Umbilical cord (tissue), 2 donors: ENCODE results near the gene SLC25A41. TPM values are rescaled to one million over a fixed set of nuclear protein-coding genes. Genes with fewer than 3 reads are reported as not detected.
A peak's percentile ranks its signal among the peaks of the same experiment; 100 is the strongest.

ENCODE experiments used
- DNase-seq: peaks from one replicate; pipeline ENCODE4 v3.0.0-alpha.2; 2015; ENCODE audit warnings: low spot score
- total RNA-seq: library from RNA; depleted of rRNA; stranded (reverse); fragments of >200 nt; gene quantifications from one replicate; pipeline ENCODE4 v1.2.3, GENCODE V29; 2014; ENCODE audit warnings: low replicate concordance; ENCODE audit not compliant: insufficient read depth

SLC25A41 gene
- total RNA-seq: not detected

DNA sequence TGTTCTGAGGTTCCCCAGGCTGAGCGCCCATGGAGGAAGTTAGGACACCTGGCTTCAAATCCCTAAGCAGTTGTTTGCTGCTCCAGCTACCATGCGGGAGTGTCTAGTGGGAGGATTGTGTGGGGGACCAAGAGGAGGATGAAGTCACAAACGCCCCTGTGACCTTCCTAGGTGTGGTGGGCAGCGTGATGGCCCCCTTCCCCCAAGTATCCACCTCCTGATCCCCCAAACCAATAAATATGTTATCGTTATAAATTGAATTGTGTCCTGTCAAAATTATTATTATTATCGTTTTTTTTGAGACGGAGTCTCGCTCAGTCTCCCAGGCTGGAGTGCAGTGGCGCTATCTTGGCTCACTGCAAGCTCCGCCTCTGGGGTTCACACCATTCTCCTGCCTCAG lies at the start of gene SLC25A41:
Gene SLC25A41 (minus strand): TSS at position 101 of the 400 bp plus-strand sequence. CDS start 70 bp downstream, at position 31.
- DNase-seq: no peak

DNA sequence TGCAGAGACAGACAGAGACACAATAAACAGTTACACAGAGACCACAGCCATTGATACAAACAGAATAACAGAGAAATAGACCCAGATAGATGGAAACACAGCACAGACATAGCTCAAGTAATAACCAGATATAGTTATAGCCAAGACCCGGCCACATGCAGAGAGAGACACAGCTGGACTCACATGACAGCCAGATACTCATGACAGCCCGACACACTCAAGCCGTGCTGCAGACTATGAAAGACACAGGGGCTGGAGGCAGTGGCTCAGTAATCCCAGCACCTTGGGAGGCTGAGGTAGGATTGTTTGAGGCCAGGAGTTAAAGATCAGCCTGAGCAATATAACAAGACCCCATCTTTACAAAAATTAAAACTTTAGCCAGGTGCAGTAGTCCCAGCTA lies 49.7 kb upstream of the SLC25A41 start:
- no peak for DNase-seq

DNA sequence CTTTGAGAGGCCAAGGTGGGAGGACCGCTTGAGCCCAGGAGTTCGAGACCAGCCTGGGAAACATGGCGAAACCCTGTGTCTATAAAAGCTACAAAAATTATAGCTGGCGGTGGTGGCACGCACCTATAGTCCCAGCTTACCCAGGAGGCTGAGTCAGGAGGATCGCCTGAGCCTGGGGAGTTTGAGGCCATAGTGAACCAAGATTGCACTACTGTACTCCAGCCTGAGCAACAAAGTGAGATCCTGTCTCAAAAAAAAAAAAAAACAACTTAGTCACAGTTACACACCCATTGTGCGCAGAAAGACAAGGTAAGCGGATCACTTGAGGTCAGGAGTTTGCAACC lies 48.8 kb upstream of the SLC25A41 start:
- DNase-seq: no peak

DNA sequence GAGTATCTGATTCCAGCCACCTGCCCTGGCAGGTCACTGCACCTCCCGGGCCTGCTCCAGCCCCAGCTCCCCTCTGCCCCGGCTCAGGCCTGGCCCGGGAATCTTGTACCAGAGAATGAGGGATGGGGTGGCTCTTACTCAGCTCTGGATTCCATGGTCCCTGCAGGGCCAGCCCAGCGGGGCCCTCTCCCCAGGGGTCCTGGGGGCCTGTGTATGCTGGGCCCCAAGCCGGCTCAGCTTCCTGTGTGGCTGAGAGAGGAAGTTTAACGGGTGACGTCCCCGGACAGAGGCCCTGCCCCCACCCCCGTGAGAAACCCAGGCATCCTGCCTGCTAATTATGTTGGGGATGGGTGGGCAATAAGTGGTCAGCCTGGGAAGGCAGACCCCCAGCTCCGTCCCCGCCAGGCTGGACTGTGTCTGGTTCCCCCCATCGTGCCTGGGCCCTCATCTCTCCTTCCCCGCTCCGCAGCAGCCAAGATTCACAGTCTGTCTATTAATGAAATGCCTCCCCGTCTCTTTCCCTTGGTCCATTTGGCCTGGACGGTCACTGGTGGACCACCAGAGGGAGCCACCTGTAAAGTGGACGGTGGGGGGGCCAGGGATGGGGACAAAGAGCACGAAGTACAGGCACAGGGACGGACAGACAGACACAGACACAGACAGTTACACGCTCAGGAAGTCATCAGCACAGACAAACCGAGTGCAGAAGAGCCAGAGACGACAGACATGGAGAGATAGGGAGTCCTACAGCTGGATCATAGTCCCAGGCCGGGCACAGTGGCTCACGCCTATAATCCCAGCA lies 48.2 kb upstream of the SLC25A41 start, which contains the start of gene DENND1C:
Gene DENND1C (minus strand): TSS at position 247 of the 802 bp plus-strand sequence. CDS start 92 bp downstream, at position 155.
- DNase-seq: no peak

DNA sequence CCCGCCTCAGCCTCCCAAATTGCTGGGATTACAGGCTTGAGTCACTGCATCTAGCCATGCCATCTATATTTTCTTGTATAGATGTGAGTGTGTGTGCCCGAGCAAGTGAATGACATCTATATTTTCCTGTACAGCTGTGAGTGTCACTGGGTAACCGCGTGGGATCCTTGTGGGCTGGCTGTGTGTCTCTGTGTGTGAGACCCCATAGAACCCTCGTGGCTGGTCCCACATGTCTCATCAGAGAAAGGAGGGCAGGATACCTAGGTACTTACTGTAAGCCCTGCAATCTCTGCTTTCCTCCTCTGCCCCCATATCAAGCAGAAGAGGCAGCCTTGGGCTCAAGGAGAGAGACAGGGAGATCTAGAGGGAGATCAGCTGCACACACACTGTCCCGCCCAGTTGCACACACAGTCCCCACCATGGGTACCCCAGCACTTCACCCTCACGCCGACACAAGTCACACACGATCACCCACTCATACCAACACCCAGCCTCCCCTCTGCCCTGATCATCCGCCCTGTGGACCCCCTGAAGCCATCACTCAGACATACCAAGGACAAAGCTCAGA lies 47.4 kb upstream of the SLC25A41 start:
- DNase-seq: no peak

DNA sequence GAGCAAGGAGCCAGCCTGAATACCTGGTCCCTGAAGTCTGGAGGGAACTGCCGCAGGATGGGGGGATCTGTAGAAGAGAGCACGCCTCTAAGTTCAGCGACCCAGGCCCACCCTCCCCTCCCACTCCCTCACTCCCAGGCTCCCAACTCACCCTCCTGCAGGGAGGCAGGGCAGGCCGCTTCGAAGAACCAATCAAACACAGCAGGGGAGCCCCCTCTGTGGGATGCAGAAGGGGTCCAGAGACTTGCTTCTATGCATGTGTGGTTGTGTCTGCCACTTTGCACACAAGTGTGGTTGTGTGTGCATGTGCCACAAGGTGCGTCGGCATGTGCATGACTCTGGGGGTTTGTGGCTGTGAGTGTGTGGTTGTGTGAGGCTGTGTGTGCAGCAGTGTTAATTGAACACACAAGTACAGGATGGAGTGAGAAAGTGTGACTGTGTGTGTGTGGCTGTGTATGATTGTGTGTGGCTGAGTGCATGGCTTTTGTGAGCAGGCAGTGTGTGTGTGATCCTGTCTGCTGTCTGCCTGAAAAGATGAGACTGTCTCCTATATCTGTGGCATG lies 46.4 kb upstream of the SLC25A41 start:
- DNase-seq: no peak

DNA sequence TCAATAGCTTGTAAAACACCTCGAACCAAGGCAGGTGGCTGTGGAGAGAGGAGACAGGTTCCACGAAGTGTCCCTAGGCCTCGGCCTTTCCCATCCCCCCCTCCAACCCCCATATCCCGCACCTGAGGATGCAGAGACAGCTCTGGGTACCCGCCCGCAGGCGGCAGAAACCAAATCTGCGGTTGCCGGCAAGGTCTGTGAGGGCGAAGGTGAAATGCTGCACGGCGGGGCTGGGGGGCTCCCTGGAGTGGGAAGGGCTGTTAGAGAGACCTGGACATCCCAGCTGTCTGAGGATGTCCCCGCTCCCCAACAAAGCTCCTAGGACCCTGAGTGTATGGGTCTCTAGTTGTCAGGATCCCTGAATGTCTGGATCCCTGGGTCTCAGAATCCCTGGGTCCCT lies 45.3 kb upstream of the SLC25A41 start:
- no peak for DNase-seq

DNA sequence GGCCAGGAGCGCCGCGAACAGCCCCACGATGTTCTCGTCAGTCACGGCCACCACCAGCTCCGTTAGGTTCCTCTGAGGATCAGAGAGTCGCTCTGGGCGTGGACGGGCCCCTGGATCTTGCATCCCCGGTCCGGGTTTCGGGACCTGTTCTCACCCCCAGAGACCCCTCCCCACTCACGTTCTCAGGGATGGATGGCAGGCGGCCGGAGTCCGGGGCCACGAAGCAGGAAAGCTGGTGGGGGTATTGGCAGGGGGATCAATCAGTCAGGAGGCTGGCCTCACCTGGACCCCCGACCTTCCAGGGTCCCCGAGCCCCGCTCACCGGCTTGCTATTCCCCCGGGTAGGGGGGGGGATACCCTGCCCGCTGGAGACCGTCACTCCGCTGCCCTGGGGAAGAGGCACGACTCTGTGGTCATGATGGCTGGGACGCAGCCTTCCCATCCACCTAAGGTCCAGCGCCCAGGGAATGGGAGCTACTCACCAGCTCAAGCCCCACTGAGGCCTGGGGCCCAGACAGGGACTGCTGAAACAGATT lies 43.4 kb upstream of the SLC25A41 start:
- no peak for DNase-seq

DNA sequence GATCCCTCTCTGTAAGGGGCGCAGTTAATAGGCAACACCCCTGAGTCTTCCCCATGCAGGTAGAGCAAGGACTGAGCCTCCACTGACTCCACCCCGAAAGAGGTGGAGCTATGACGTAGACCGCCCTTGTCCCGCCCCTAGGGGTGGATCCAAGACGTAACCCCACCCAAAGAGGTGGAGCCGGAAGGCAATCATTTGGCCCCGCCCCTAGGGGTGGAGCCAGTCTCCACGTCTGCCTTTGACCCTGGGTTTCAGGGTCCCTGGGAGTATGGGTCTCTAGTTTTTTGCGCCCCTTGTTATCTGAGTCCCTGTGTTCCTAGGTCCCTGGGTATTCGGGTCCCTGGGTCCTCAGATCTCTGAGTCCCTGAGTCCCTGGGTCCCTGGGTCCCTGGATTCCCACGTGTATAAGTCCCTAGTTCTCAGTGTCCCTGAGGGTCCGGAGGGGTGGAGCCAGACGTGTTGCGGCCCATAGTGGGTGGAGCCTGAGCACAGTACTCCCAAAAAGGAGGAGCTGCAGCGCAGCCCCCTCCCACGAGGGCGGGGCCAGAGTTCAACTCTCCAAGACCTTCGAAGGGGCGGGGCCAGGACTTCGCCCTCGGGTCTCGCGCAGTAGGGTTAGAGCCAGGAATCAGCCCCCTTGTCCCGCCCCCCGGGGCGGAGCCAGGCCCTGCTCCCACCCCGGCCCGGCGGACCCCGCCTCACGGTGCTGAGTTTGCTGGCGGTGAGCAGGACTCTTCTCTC lies 42.8 kb upstream of the SLC25A41 start:
- DNase-seq: no peak

DNA sequence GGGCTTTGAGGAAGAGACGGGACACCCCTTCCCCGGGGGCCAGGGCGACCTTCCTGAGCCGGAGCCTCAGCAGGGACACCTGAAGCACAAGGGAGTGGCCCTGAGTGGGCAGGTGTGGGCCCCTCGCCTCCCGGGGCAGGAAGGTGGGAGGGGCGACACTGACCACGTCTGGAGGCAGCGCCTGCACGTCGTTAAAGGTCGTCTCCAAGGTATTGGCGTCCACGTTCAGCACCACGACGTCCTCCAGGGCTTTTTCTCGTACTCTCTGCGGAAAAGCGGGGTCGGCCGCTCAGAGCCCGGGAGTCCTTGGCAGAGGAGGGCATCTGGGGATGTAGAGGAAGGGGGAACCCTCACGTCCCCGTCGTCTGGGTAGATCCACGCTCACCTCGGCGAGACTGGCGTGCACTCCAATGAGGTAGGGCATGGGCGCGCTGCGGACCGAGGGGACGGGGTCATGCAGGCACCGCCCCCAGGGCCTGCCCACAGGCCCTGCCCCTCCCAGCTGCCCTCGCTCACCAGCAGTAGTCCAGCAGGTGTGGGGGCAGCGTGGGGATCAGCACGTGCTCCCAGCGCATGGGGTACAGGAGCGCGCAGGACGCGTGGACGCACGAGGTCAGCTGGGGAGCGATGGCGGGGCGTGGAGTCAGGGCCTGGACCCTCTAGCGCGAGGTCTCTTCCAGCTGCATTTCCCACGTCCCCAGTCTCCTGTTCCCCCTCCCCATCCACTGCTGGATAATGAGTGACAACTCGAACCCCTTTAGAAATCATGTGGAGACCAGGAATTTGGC lies 42.0 kb upstream of the SLC25A41 start:
- DNase-seq: no peak

DNA sequence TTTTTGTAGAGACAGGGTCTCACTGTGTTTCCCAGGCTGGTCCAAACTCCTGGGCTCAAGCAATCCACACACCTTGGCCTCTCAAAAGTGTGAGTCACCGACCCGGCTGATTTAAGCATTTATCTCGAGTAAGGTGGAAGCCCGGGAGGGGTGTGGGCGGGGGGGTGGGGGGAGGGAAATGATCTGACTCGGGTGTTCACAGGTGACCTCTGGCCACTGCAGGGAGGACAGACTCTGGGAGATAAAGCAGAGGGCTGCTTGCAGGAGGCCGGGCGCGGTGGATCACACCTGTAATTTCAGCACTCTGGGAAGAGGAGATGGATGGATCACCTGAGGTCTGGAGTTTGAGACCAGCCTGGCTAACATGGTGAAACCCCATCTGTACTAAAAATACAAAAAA lies 40.1 kb upstream of the SLC25A41 start:
- DNase-seq: no peak

DNA sequence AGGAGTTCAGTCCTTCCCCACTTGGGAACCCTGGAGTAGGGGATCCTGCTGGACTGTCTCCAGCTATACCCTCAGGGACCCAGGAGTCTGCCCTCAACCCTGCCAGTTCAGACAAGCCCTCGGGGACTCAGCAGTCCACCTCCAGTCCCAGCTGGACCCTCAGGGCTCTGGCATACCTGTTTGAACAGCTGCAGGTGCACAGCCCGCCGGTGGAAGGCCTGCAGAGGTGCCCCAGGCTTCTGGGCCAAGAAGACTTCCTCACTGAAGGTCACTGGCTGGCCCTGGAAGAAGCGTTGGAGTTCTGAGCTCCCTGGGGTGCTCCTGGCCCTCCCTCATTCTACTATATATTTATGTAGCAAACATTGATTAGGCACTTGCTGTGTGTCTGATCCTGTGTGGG lies 39.1 kb upstream of the SLC25A41 start:
- no peak for DNase-seq

DNA sequence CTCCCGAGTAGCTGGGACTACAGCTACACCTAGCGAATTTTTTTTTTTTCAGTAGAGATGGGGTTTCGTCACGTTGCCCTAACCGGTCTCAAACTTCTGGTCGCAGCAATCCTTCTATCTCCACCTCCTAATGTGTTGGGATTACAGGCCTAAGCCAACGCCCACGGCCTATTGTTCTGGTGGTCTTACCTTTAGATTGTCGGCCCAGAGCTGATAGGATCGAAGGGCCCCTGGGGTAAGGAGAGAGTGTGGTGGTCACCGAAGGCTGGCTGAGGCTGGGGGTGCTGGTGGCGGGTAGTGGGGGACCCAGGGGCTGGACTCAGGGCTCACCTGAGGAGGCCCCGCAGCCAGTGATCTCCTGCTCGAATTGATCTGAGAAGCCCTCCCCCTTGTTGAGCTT lies 37.5 kb upstream of the SLC25A41 start:
- DNase-seq: no peak

DNA sequence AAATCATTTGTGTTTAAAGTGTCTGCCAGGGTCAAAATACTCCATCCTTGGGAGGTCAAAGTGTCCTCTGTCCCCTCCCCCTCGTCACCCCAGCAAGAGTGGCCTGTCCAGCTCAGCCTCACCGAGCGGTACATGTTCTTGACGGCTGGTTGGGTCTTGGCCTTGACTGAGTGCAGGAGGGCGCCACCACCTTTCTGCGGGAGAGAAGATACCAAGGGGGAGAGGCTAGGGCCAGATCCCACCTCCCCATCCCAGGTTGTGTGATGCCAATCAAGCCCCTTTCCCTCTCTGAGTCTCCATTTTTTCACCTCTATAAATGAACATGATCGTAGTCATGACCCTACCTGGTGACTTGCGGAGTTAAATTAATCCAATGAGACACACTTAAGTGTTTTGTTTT lies 36.6 kb upstream of the SLC25A41 start:
- DNase-seq: no peak

DNA sequence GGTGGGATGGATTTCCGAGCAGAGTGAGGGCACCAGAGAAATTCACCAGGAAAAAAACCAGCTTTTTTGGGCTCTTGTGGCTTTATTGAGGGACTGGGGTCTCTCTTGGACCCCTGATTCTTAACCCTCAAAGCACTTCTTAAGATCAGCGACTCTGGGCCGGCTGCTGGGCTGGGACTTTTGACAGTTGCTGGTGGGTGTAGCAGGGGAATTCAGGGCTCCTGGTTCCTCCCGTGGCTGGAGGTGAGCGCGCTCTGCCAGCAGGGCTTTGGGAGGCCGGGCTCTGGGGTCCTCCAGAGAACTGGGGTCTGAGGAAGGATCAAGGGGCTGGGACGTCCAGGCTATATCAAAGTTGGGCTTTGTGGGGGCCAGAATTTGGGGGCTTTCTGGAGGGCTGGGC lies 33.8 kb upstream of the SLC25A41 start:
- no peak for DNase-seq

DNA sequence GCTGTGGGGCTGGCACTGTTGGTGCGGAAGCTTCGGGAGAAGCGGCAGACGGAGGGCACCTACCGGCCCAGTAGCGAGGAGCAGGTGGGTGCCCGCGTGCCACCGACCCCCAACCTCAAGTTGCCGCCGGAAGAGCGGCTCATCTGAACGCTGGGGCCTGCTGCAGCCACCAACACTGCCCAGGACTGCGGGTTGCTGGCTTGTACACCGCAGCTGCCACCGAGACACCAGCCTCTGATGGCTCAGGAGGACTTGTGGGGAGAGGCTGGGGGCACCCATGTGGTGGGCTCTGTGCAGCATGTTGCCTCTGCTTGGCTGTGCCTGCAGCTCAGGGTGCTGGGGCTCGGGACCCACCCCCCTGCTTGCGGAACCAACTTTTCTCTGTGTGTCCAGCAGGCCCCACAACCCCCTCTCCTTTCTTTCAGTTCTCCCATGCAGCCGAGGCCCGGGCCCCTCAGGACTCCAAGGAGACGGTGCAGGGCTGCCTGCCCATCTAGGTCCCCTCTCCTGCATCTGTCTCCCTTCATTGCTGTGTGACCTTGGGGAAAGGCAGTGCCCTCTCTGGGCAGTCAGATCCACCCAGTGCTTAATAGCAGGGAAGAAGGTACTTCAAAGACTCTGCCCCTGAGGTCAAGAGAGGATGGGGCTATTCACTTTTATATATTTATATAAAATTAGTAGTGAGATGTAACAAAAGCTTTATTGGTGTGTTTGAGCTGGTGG lies 33.1 kb upstream of the SLC25A41 start:
- DNase-seq: no peak

DNA sequence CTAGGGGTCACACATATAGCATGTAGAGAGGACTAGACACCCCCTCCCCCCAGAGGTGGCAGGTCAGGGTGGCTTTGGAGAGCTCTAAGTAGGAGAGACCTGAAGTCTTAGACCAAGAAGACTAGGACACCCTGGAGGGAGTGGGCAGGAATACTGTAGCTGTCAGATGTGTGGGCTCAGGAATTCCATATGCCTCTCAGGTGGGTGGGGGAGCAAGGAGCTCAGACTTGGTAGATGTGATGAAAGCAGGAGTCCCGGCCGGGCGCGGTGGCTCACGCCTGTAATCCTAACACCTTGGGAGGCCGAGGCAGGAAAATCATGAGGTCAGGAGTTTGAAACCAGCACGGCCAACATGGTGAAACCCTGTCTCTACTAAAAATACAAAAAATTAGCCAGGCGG lies 32.1 kb upstream of the SLC25A41 start:
- no peak for DNase-seq

DNA sequence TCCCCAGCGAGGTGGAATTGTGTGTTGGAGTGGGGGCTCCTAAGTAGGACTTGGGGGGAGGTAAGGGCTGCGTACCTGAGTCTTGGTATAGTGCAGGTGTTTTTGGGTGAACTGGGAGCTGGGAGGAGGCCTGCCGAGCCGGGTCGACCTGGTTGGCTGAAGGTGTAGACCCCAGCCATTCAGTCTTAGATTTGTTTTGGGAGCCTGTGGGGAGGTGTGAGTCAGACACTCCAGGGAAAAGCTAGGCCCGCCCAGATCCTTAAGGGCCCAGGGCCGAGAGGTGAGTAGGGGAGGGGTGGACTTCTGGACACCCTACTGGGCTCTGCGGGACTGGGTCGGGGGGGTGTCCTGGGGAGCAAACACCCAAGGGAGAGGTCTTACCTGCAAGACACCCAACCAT lies 31.4 kb upstream of the SLC25A41 start:
- DNase-seq: no peak

DNA sequence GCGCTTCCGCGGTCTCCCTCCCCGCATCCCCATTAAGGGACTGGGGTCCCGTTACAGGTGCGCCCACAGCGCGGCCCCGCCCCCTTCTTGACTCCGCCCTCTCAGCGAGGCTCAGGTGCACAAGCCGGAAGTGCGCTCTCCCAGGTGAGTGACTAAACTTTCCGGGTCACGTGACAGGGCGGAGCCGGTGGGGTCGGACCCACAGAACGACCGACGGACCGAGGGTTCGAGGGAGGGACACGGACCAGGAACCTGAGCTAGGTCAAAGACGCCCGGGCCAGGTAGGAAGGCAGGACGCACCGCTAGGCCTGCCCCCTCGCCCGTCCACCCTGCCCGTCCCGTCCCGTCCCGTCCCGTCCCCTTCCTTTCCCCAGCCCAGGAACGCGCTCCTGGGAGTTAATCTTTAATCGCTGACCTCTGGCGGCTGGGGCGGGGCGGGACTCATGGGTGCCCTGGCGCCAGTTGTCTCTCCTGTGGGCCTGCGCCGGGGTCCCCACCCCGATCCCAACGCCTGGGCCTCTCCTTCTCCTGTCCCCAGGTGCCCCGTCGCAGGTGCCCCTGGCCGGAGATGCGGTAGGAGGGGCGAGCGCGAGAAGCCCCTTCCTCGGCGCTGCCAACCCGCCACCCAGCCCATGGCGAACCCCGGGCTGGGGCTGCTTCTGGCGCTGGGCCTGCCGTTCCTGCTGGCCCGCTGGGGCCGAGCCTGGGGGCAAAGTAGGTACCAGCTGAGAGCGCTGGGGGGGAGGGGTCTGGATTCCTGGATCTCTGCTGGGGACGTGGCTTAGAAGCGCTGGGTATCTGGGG lies 30.7 kb upstream of the SLC25A41 start, which contains the start of gene CRB3:
Gene CRB3 (plus strand): TSS at position 202 of the 804 bp plus-strand sequence. CDS start 431 bp downstream, at position 633.
- DNase-seq: peak; percentile 52
